ENCODE data around the gene CEP112.

CEP112 gene

GRCh38 chr17:65920996-65921395 is 270.9 kb downstream of the CEP112 start:
- DNase-seq: no peak

GRCh38 chr17:65918916-65919315 is 273.0 kb downstream of the CEP112 start:
- DNase-seq: no peak

DNA sequence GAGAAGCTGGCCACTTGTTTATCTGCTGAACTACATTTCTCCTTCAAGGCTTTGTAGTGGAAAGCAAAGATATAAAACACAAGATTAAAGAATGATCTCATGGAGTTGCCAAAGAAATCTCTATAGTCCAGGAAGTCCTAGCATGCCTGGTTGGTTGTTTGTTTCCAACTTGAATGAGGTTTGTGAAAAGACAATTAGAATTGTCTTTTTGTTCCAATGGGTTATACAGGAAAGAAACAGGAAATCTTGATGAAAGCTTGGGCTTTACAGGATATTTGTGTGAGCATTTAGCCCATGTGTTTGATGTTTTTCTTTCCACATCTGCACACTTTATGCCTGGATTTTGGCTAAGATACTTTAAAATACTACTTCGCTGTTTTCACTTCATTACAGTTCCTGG is 273.4 kb downstream of the CEP112 start:
- no peak for DNase-seq

DNA sequence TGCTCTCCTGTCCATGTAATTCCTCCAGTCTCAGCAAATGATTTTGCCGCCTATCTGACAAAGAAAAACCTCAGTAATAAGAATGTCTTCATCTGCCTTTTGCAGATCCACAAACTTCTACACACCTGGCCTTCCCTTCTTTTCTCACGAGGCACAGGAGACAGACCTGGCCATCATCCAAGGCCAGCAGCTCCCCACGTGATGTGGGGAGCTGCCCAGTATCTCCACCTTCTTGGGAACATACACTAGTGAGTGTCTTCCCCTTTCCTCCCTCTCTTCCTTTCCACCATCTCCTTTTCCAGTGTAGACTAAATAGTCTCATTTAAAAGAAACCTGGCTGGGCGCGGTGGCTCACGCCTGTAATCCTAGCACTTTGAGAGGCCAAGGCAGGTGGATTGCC is 274.4 kb downstream of the CEP112 start:
- DNase-seq: no peak

GRCh38 chr17:65916425-65916824 is 275.5 kb downstream of the CEP112 start:
- DNase-seq: no peak

- DNase-seq: no peak
These were observed 277.1 kb downstream of the CEP112 start for GRCh38 chr17:65914784-65915342.

DNA sequence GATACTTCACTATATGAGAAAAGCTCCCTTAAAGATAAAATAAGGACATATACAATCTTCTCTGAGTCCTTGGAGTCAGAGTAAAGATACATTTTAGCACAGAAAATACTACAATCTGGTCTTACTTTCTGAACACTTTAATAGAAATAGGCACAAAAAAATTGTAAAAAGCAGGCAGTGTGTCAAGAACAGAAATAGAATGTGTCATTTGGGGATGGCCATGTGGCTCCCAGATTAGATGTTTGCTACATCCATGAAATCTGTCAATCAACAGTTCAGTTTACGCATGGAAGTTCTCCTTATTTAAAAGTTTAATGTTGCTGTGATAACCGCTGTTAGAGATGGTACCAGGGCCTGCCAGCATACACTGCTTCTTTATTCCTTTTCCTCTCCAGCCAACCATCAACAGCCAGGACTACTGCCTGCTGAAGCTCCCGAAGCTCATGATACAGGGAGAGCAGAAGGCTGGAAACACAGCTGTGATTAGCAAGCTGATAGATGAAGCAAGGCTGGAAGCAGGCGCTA is 278.5 kb downstream of the CEP112 start:
- no peak for DNase-seq

- no peak for DNase-seq
These were observed 281.1 kb downstream of the CEP112 start for GRCh38 chr17:65910836-65911235.

DNA sequence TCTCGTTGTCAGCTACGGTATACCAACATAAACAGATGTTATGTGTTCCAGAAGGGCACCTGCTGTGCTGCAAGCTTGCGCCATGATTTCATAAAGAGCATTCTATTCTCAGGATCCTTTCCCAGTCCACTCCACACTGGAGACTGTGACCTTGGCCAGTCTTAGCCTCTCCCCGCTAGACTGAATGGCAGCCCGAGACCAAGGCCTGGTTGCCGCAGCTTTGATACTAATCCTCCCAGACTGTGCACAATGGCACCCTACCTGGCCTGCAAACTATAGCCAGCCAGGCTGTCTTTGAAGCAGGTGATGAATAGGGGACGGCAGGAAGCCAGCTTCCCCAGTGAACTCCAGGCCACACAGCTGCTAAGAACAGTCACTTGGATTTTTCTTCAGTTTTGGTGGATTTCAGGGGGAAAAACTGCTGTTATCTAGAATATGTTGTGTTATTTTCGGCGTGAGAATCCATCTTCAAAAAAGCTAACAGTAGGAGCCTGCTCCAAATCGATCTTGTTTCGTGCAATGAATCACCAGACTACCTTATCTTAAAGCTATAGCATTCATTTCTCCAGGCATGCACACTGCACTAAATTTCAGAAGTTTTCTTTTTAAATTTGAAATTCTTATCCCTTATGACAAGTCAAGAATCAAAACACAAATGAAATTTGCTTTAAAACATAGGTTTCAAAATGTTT is 289.0 kb downstream of the CEP112 start:
- DNase-seq: no peak

DNA sequence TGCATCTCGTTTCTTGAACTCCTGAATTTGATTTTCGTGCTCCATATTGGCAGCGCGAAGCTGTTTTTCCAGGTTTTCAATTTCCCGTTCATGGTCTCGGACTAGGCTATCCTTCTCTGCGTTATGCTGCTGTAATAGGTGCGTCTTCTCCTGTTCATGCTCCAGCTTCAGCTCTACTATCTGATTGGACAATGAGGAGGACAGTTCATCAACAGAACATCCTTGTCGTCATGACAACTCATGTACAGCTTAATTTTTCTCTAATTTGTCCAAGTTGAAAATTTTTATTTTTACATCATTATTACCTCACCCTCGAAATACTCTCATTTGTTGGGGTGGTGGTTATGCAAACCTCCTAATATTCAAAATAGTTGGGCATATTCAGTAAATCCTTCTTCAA is 289.8 kb downstream of the CEP112 start:
- no peak for DNase-seq

GRCh38 chr17:65901394-65901793 is 290.5 kb downstream of the CEP112 start:
- no peak for DNase-seq

- no peak for DNase-seq
These were observed 291.7 kb downstream of the CEP112 start for GRCh38 chr17:65900216-65900615.

DNA sequence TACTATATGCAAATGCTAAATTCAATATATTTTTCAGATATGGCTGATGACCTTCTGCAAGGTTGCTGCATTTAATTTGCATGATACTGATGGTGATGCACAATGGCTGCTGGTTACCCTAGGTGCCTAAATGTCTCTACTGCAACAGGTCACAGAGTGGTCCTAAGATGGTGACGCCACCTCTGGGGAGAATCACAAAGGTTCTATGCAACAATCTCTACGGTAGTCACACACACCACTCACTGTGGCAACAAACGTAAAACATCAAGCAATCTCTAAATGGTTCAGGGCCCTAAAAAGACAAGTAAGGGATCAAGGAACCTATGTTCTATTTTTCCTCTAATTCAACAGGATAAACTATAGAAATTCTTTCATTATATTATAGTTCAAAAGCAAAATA is 293.3 kb downstream of the CEP112 start:
- DNase-seq: no peak

DNA sequence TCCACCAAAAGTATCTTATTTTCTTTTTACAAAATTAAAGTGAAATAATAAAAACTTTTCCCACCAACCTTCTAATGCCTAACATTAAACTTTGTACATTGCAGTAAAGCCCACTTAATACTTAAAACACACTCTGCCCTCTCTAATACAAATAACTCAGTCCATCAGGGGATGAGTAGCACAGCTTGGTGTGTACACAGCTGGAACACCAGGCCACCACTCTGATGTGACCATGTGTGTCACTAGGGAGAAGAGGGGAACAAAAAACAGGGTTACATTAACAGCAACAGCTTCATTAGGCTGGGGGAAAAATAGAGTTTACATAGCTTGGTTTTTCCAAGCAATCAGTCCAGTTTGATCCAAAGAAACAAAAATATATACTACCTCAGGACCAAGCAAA is 295.0 kb downstream of the CEP112 start:
- DNase-seq: no peak

- DNase-seq: no peak
These were observed 296.0 kb downstream of the CEP112 start for GRCh38 chr17:65895969-65896368.

DNA sequence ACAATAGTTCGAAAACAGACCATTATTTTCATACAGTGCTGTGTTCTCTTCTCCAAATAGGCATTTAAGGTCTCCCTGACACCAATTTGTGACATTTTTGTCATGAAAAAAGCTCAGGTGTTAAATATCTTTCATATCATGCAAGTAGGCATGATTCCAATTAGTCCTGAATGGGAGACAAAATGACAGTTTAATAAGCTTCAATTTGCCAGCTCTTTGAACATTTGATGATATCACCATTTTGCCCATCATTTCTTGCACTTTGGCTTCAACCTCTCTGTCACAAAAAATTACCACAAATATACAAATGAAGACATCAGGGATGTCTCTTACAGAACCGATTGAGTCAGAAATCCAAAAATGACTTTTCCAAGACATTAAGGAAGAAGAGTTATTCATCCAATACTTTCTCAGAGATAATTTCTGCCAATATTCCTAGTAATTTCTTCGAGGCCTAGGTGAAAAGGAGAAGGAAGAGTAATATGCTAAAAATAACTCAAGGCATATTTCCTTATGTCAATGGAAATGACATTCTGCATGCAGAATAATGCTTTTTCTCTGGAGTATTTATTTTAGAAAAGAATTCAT is 298.1 kb downstream of the CEP112 start:
- DNase-seq: no peak

DNA sequence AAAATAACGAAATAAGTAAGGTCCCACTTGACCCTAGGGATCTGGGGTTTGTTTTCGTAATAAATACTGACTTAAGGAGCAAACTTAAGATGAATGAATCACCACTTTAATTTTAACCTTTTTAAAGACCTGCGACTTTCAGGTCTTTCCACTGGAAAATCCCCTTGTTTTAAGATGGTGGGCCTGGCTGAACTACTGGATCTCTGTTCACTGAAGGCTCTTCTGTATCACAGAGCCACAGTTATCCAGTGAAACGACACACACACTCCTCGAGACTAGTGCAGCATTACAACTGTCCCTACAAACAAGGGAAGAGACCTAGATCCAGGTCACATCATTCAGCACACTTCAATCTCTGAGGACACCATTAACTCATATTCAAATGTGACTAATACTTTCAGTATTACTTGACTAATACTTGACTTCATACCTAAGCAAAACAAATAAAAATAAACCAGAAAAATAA is 299.0 kb downstream of the CEP112 start:
- DNase-seq: no peak

- DNase-seq: no peak
These were observed 300.6 kb downstream of the CEP112 start for GRCh38 chr17:65891231-65891735.

- no peak for DNase-seq
These were observed 303.3 kb downstream of the CEP112 start for GRCh38 chr17:65888649-65889048.

- DNase-seq: no peak
These were observed 305.4 kb downstream of the CEP112 start for GRCh38 chr17:65886315-65887245.

GRCh38 chr17:65885541-65886312 is 306.2 kb downstream of the CEP112 start:
- no peak for DNase-seq

- DNase-seq: no peak
These were observed 314.9 kb downstream of the CEP112 start for GRCh38 chr17:65876985-65877384.

All from activated naive CD4-positive, alpha-beta T cell treated with anti-CD3 and anti-CD28 coated beads, Interleukin-2, amount 50 U/mL, for 16 hours (primary cell).